ENCODE measurements around the gene PALLD. TPM values are rescaled to one million over a fixed set of nuclear protein-coding genes. Genes with fewer than 3 reads are reported as not detected.

PALLD gene
- polyA plus RNA-seq, 1 donor from 2014 or later: 20.5 TPM

GRCh38 chr4:168882650-168883233, 385.9 kb downstream of the PALLD start:
- no peak overlapping the region for H2AFZ ChIP-seq (ENCODE audit: low read depth, low read length)
- H3K4me2 ChIP-seq (ENCODE audit: low read length): no peak overlapping the region
- TF ChIP-seq EZH2 (IDR thresholded peaks at IDR 0.05; ENCODE audit: borderline replicate concordance, insufficient read depth, low read length, poor library complexity, severe bottlenecking): no peak
- TF ChIP-seq SMC3 (conservative IDR thresholded peaks at IDR 0.05; ENCODE audit: poor library complexity): no peak
- TF ChIP-seq, protein P1, sequence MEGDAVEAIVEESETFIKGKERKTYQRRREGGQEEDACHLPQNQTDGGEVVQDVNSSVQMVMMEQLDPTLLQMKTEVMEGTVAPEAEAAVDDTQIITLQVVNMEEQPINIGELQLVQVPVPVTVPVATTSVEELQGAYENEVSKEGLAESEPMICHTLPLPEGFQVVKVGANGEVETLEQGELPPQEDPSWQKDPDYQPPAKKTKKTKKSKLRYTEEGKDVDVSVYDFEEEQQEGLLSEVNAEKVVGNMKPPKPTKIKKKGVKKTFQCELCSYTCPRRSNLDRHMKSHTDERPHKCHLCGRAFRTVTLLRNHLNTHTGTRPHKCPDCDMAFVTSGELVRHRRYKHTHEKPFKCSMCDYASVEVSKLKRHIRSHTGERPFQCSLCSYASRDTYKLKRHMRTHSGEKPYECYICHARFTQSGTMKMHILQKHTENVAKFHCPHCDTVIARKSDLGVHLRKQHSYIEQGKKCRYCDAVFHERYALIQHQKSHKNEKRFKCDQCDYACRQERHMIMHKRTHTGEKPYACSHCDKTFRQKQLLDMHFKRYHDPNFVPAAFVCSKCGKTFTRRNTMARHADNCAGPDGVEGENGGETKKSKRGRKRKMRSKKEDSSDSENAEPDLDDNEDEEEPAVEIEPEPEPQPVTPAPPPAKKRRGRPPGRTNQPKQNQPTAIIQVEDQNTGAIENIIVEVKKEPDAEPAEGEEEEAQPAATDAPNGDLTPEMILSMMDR (IDR thresholded peaks at IDR 0.05; ENCODE audit: poor library complexity, severe bottlenecking): no peak
- no peak for TF ChIP-seq EP300 (conservative IDR thresholded peaks at IDR 0.05; ENCODE audit: poor library complexity, severe bottlenecking)
- no peak for TF ChIP-seq POLR2AphosphoS5 (IDR thresholded peaks at IDR 0.05)
- no peak for TF ChIP-seq MXI1 (conservative IDR thresholded peaks at IDR 0.05; ENCODE audit: poor library complexity, severe bottlenecking)
- no peak for TF ChIP-seq TAF1 (IDR thresholded peaks at IDR 0.05; ENCODE audit: low read depth)
- no peak for TF ChIP-seq RAD21 (conservative IDR thresholded peaks at IDR 0.05)
- TF ChIP-seq, protein P2, sequence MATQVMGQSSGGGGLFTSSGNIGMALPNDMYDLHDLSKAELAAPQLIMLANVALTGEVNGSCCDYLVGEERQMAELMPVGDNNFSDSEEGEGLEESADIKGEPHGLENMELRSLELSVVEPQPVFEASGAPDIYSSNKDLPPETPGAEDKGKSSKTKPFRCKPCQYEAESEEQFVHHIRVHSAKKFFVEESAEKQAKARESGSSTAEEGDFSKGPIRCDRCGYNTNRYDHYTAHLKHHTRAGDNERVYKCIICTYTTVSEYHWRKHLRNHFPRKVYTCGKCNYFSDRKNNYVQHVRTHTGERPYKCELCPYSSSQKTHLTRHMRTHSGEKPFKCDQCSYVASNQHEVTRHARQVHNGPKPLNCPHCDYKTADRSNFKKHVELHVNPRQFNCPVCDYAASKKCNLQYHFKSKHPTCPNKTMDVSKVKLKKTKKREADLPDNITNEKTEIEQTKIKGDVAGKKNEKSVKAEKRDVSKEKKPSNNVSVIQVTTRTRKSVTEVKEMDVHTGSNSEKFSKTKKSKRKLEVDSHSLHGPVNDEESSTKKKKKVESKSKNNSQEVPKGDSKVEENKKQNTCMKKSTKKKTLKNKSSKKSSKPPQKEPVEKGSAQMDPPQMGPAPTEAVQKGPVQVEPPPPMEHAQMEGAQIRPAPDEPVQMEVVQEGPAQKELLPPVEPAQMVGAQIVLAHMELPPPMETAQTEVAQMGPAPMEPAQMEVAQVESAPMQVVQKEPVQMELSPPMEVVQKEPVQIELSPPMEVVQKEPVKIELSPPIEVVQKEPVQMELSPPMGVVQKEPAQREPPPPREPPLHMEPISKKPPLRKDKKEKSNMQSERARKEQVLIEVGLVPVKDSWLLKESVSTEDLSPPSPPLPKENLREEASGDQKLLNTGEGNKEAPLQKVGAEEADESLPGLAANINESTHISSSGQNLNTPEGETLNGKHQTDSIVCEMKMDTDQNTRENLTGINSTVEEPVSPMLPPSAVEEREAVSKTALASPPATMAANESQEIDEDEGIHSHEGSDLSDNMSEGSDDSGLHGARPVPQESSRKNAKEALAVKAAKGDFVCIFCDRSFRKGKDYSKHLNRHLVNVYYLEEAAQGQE (IDR thresholded peaks at IDR 0.05; ENCODE audit: borderline replicate concordance): no peak
- H3K27me3 ChIP-seq (ENCODE audit: insufficient read depth, low read depth, low read length): no peaks in the 10 kb centered on the region
- no peaks in the 10 kb centered on the region for H3F3A ChIP-seq (ENCODE audit: insufficient read depth, low read length, poor library complexity, severe bottlenecking)
- peaks cover 33% of the 10 kb centered on the region for H3K79me2 ChIP-seq (replicated peaks; ENCODE audit: insufficient read depth, low read length)
- no peaks in the 10 kb centered on the region for H3K9me2 ChIP-seq (ENCODE audit: insufficient read depth, low read length)
- H3K9me3 ChIP-seq (ENCODE audit: low read length): no peaks in the 10 kb centered on the region
- no peak overlapping the region for H3K27ac ChIP-seq (ENCODE audit: low read length)
- no peak overlapping the region for H3K9ac ChIP-seq (ENCODE audit: low read length)
- peaks cover 11% of the 10 kb centered on the region for H3K36me3 ChIP-seq (ENCODE audit: insufficient read depth, low read length)
- no peak overlapping the region for H3K4me3 ChIP-seq (ENCODE audit: low read length)
- no peaks in the 10 kb centered on the region for H4K20me1 ChIP-seq (ENCODE audit: insufficient read depth)

DNA sequence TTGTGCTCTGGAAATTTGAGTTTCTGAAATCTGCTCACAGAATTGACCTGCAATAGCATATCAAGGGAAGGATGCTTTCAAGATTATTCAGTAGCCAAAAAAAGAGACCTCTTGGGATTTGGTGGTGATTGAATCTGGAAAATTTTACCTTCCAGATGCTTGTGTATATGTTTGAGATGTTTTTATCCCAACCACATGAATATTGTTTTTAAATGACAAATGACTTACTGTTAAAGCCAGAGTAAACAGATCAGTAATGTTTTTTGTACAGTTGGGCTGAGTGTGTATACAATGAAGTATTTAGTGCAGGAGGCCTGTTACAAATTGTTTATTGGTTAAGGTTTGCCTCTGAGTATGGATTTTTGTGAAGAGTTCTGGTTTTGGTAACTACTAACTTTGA, 386.7 kb downstream of the PALLD start:
- no peak for TF ChIP-seq EZH2 (IDR thresholded peaks at IDR 0.05; ENCODE audit: borderline replicate concordance, insufficient read depth, low read length, poor library complexity, severe bottlenecking)
- no peak for TF ChIP-seq MXI1 (conservative IDR thresholded peaks at IDR 0.05; ENCODE audit: poor library complexity, severe bottlenecking)
- no peak for TF ChIP-seq SMC3 (conservative IDR thresholded peaks at IDR 0.05; ENCODE audit: poor library complexity)
- no peak for TF ChIP-seq TAF1 (IDR thresholded peaks at IDR 0.05; ENCODE audit: low read depth)
- TF ChIP-seq, protein P1 (IDR thresholded peaks at IDR 0.05; ENCODE audit: poor library complexity, severe bottlenecking): no peak
- TF ChIP-seq RAD21 (conservative IDR thresholded peaks at IDR 0.05): no peak
- TF ChIP-seq, protein P2 (IDR thresholded peaks at IDR 0.05; ENCODE audit: borderline replicate concordance): no peak
- no peak for TF ChIP-seq POLR2AphosphoS5 (IDR thresholded peaks at IDR 0.05)
- H3K27me3 ChIP-seq (ENCODE audit: insufficient read depth, low read depth, low read length): no peaks in the 10 kb centered on the region
- peaks cover 33% of the 10 kb centered on the region for H3K79me2 ChIP-seq (replicated peaks; ENCODE audit: insufficient read depth, low read length)
- no peaks in the 10 kb centered on the region for H3K9me3 ChIP-seq (ENCODE audit: low read length)
- no peaks in the 10 kb centered on the region for H4K20me1 ChIP-seq (ENCODE audit: insufficient read depth)
- no peak overlapping the region for H3K27ac ChIP-seq (ENCODE audit: low read length)
- H3K4me2 ChIP-seq (ENCODE audit: low read length): no peak overlapping the region
- no peak overlapping the region for H3K4me3 ChIP-seq (ENCODE audit: low read length)
- no peaks in the 10 kb centered on the region for H3F3A ChIP-seq (ENCODE audit: insufficient read depth, low read length, poor library complexity, severe bottlenecking)
- H3K9ac ChIP-seq (ENCODE audit: low read length): no peak overlapping the region
- no peak overlapping the region for H2AFZ ChIP-seq (ENCODE audit: low read depth, low read length)
- H3K9me2 ChIP-seq (ENCODE audit: insufficient read depth, low read length): no peaks in the 10 kb centered on the region
- H3K36me3 ChIP-seq (ENCODE audit: insufficient read depth, low read length): peaks cover 11% of the 10 kb centered on the region
